ENCODE measurements around the gene CPNE5. TPM values are rescaled to one million over a fixed set of nuclear protein-coding genes. Genes with fewer than 3 reads are reported as not detected.

Gene CPNE5
- total RNA-seq, 3 donors from 2014 or later (not counting 1 experiment from before 2014, with no cell fraction given): 1.2 to 8.5 (median 2.0) TPM

- no peaks in the 10 kb centered on the region for H3K27me3 ChIP-seq (ENCODE audit: control insufficient read depth, insufficient read depth, low read length)
- 89% methylated on average over 19 of the region's 19 CpGs for WGBS (ENCODE audit: insufficient coverage)
- H3K36me3 ChIP-seq (ENCODE audit: control insufficient read depth, insufficient read depth, low read length): no peaks in the 10 kb centered on the region
- Mint-ChIP-seq H3K9me3 (no peaks in the 10 kb centered on the region), H3K36me3 (no peaks in the 10 kb centered on the region), H3K27ac (no peak overlapping the region), H3K4me3 (no peak overlapping the region), H3K4me1 (peaks cover 4 to 16% of the 10 kb centered on the region in 2 donors), H3K27me3 (ENCODE audit: low read depth in 2 of 2) (peaks cover 0 to 3% of the 10 kb centered on the region in 2 donors)
- H3K9me3 ChIP-seq (ENCODE audit: control insufficient read depth, insufficient read depth, low read length): no peaks in the 10 kb centered on the region
- H3K27ac ChIP-seq (ENCODE audit: low read length): no peak overlapping the region
- DNase-seq (no peak), ATAC-seq (no peak)
- TF ChIP-seq CTCF (IDR thresholded peaks at IDR 0.05): no peak
- H3K4me3 ChIP-seq (ENCODE audit: low read length): no peak overlapping the region
- H3K4me1 ChIP-seq (ENCODE audit: control insufficient read depth, insufficient read depth, low read length): peaks cover 7% of the 10 kb centered on the region
- intact Hi-C loops (cut with micrococcal nuclease): no loop called here
Observed at GRCh38 chr6:36822506-36823269, 16.6 kb downstream of the CPNE5 start.

- no peaks in the 10 kb centered on the region for H3K4me1 ChIP-seq (ENCODE audit: control insufficient read depth, insufficient read depth, low read length)
- Mint-ChIP-seq H3K9me3 (no peaks in the 10 kb centered on the region), H3K27ac (no peak overlapping the region), H3K4me3 (no peak overlapping the region), H3K27me3 (ENCODE audit: low read depth in 2 of 2) (peaks cover 0 to 3% of the 10 kb centered on the region in 2 donors), H3K36me3 (no peaks in the 10 kb centered on the region), H3K4me1 (peaks cover 0 to 8% of the 10 kb centered on the region in 2 donors)
- H3K27me3 ChIP-seq (ENCODE audit: control insufficient read depth, insufficient read depth, low read length): no peaks in the 10 kb centered on the region
- TF ChIP-seq CTCF (IDR thresholded peaks at IDR 0.05): no peak
- no peak overlapping the region for H3K27ac ChIP-seq (ENCODE audit: low read length)
- DNase-seq (no peak), ATAC-seq (peak in 1 of 3 donors; percentile 39)
- intact Hi-C loops (cut with micrococcal nuclease): no loop called here
- WGBS (ENCODE audit: insufficient coverage): 67% methylated on average over 14 of the region's 14 CpGs
- H3K4me3 ChIP-seq (ENCODE audit: low read length): no peak overlapping the region
- no peaks in the 10 kb centered on the region for H3K9me3 ChIP-seq (ENCODE audit: control insufficient read depth, insufficient read depth, low read length)
- H3K36me3 ChIP-seq (ENCODE audit: control insufficient read depth, insufficient read depth, low read length): no peaks in the 10 kb centered on the region
Observed at GRCh38 chr6:36821581-36822335, 17.5 kb downstream of the CPNE5 start.

- Mint-ChIP-seq H3K4me1 (peaks cover 0 to 8% of the 10 kb centered on the region in 2 donors), H3K9me3 (no peaks in the 10 kb centered on the region), H3K4me3 (no peak overlapping the region), H3K27ac (no peak overlapping the region), H3K27me3 (ENCODE audit: low read depth in 2 of 2) (no peaks in the 10 kb centered on the region), H3K36me3 (no peaks in the 10 kb centered on the region)
- no peak overlapping the region for H3K4me3 ChIP-seq (ENCODE audit: low read length)
- 89% methylated on average over 12 of the region's 12 CpGs for WGBS (ENCODE audit: insufficient coverage)
- intact Hi-C loops (cut with micrococcal nuclease): no loop called here
- DNase-seq (no peak), ATAC-seq (no peak)
- H3K36me3 ChIP-seq (ENCODE audit: control insufficient read depth, insufficient read depth, low read length): no peaks in the 10 kb centered on the region
- H3K9me3 ChIP-seq (ENCODE audit: control insufficient read depth, insufficient read depth, low read length): no peaks in the 10 kb centered on the region
- no peak for TF ChIP-seq CTCF (IDR thresholded peaks at IDR 0.05)
- no peaks in the 10 kb centered on the region for H3K27me3 ChIP-seq (ENCODE audit: control insufficient read depth, insufficient read depth, low read length)
- no peak overlapping the region for H3K27ac ChIP-seq (ENCODE audit: low read length)
- no peaks in the 10 kb centered on the region for H3K4me1 ChIP-seq (ENCODE audit: control insufficient read depth, insufficient read depth, low read length)
Observed at GRCh38 chr6:36820700-36821580, 18.3 kb downstream of the CPNE5 start.

All from natural killer cell (primary cell).